Activated CD8-positive, alpha-beta memory T cell treated with anti-CD3 and anti-CD28 coated beads for 1 hour (primary cell): ENCODE data around the gene SLC9A6.
"Not testable (repeated sequence)": the region's sequence is repeated elsewhere in the genome, so short reads cannot be mapped to it uniquely, and the experiment has no call there.

Experiments used
- DNase-seq, 2 donors: peaks; one replicate each; pipeline ENCODE4 v3.0.0-alpha.2; 2020; ENCODE audit warnings: low read depth in 1 of 2; ENCODE audit errors: extremely low read depth in 1 of 2

The SLC9A6 gene

GRCh38 chrX:136028383-136028984, 43.2 kb downstream of the SLC9A6 start:
- DNase-seq, result no peak

GRCh38 chrX:136029766-136030165, 44.5 kb downstream of the SLC9A6 start:
- DNase-seq, result no peak

GRCh38 chrX:136030303-136031191, 45.3 kb downstream of the SLC9A6 start:
- no peak for DNase-seq

- DNase-seq, result no peak
These were observed 46.4 kb downstream of the SLC9A6 start for GRCh38 chrX:136031626-136032025.

GRCh38 chrX:136032370-136032769, 47.1 kb downstream of the SLC9A6 start:
- no peak for DNase-seq

GRCh38 chrX:136034668-136035067, 49.4 kb downstream of the SLC9A6 start:
- no peak for DNase-seq

GRCh38 chrX:136035663-136036062, 50.4 kb downstream of the SLC9A6 start:
- no peak for DNase-seq

GRCh38 chrX:136039485-136039884, 54.2 kb downstream of the SLC9A6 start:
- no peak for DNase-seq

- DNase-seq, result no peak
These were observed 54.7 kb downstream of the SLC9A6 start for GRCh38 chrX:136039968-136040367.

GRCh38 chrX:136041254-136041812, 56.1 kb downstream of the SLC9A6 start:
- DNase-seq, result no peak

GRCh38 chrX:136045008-136045407, 59.8 kb downstream of the SLC9A6 start:
- DNase-seq, result no peak

- no peak for DNase-seq
These were observed 61.2 kb downstream of the SLC9A6 start for GRCh38 chrX:136046295-136047015.

- DNase-seq, result no peak
These were observed 61.9 kb downstream of the SLC9A6 start for GRCh38 chrX:136047016-136047642.

- no peak for DNase-seq
These were observed 62.7 kb downstream of the SLC9A6 start for GRCh38 chrX:136047969-136048368.

GRCh38 chrX:136048446-136048845, 63.2 kb downstream of the SLC9A6 start:
- DNase-seq, result no peak

GRCh38 chrX:136049608-136050007, 64.4 kb downstream of the SLC9A6 start:
- no peak for DNase-seq

GRCh38 chrX:136050875-136051274, 65.6 kb downstream of the SLC9A6 start:
- not testable (repeated sequence) for DNase-seq

- DNase-seq, result no peak
These were observed 66.4 kb downstream of the SLC9A6 start for GRCh38 chrX:136051611-136052010.

- no peak for DNase-seq
These were observed 70.5 kb downstream of the SLC9A6 start for GRCh38 chrX:136055651-136056221.

GRCh38 chrX:136057567-136057966, 72.3 kb downstream of the SLC9A6 start:
- no peak for DNase-seq

GRCh38 chrX:136059350-136059749, 74.1 kb downstream of the SLC9A6 start:
- no peak for DNase-seq
